Astrocyte of the spinal cord (primary cell): ENCODE results near the gene NAA40.
A peak's percentile ranks its signal among the peaks of the same experiment; 100 is the strongest.

Experiments
- DNase-seq: peaks from one replicate; pipeline ENCODE4 v3.0.0; 2011; ENCODE audit warnings: low read depth, low spot score
- H3K4me3 ChIP-seq: 2 replicates; pipeline ENCODE4 v1.5.1; 2011; ENCODE audit warnings: low read depth, mild to moderate bottlenecking, low read length, moderate library complexity
- CTCF ChIP-seq: IDR thresholded peaks from 2 replicates; pipeline ENCODE4 v1.5.1; 2012; ENCODE audit warnings: low read depth, mild to moderate bottlenecking, low read length, inconsistent platforms
- in situ Hi-C: cut with HindIII; loops from 2 replicates; pipeline ENCODE4 v1.10.0; 2017; ENCODE audit warnings: low sequenced_read_pairs

Gene NAA40

GRCh38 chr11:63937713-63938478 lies 906 bp upstream of the NAA40 start:
- no peak for TF ChIP-seq CTCF
- no peak for DNase-seq
- peak overlapping the region; percentile 41 for H3K4me3 ChIP-seq
- in situ Hi-C loops, result no loop called here

GRCh38 chr11:63939397-63939891 lies 642 bp downstream of the NAA40 start:
- DNase-seq, result no peak
- H3K4me3 ChIP-seq, result peak overlapping the region; percentile 78
- no peak for TF ChIP-seq CTCF
- in situ Hi-C loops, result no loop called here

GRCh38 chr11:63940786-63941185 lies 2.0 kb downstream of the NAA40 start:
- no peak for TF ChIP-seq CTCF
- no peak for DNase-seq
- in situ Hi-C loops, result no loop called here
- no peak overlapping the region for H3K4me3 ChIP-seq

GRCh38 chr11:63941901-63942300 lies 3.1 kb downstream of the NAA40 start:
- in situ Hi-C loops, result no loop called here
- H3K4me3 ChIP-seq, result no peak overlapping the region
- DNase-seq, result no peak
- no peak for TF ChIP-seq CTCF

- no peak overlapping the region for H3K4me3 ChIP-seq
- TF ChIP-seq CTCF, result no peak
- no peak for DNase-seq
- in situ Hi-C loops, result no loop called here
Observed at GRCh38 chr11:63942803-63943202, 4.0 kb downstream of the NAA40 start.

GRCh38 chr11:63944987-63945386 lies 6.2 kb downstream of the NAA40 start:
- DNase-seq, result no peak
- H3K4me3 ChIP-seq, result no peak overlapping the region
- TF ChIP-seq CTCF, result no peak
- in situ Hi-C loops, result no loop called here
